ENCODE data around the gene BSG. TPM values are rescaled to one million over a fixed set of nuclear protein-coding genes. Genes with fewer than 3 reads are reported as not detected.

Gene BSG
- total RNA-seq, 1 experiment from 2014 or later, result 823 TPM

GRCh38 chr19:610801-611480 is 38.5 kb downstream of the BSG start:
- H3K4me2 ChIP-seq, result no peak overlapping the region
- POLR2A ChIA-PET (ENCODE audit: unreplicated experiment), result interaction anchor here (0.6 kb wide), 1 partner anchor 150 kb away, joined by 6 read pairs; no protein-coding TSS in a partner anchor
- no peaks in the 10 kb centered on the region for H3K36me3 ChIP-seq (ENCODE audit: low read depth)
- no peak overlapping the region for H3K27ac ChIP-seq
- no TSS peak for BruUV-seq (replicated peaks)
- no peaks in the 10 kb centered on the region for H3K27me3 ChIP-seq (ENCODE audit: insufficient read depth, low read depth)
- H3K4me1 ChIP-seq (replicated peaks; ENCODE audit: insufficient read depth), result no peaks in the 10 kb centered on the region
- no peaks in the 10 kb centered on the region for H3K79me2 ChIP-seq (ENCODE audit: low read depth)
- H3K4me3 ChIP-seq, result no peak overlapping the region
- intact Hi-C loops (cut with micrococcal nuclease; ENCODE audit: unreplicated experiment), result no loop called here
- no peak for DNase-seq
- no peaks in the 10 kb centered on the region for H4K20me1 ChIP-seq (ENCODE audit: insufficient read depth)
- H3K9me3 ChIP-seq (ENCODE audit: insufficient read depth, low read depth), result no peaks in the 10 kb centered on the region
- H3K9me2 ChIP-seq (ENCODE audit: insufficient read depth), result no peaks in the 10 kb centered on the region
- CTCF ChIA-PET, result no interaction called here
- no peak overlapping the region for H2AFZ ChIP-seq
- TF ChIP-seq, protein P1, sequence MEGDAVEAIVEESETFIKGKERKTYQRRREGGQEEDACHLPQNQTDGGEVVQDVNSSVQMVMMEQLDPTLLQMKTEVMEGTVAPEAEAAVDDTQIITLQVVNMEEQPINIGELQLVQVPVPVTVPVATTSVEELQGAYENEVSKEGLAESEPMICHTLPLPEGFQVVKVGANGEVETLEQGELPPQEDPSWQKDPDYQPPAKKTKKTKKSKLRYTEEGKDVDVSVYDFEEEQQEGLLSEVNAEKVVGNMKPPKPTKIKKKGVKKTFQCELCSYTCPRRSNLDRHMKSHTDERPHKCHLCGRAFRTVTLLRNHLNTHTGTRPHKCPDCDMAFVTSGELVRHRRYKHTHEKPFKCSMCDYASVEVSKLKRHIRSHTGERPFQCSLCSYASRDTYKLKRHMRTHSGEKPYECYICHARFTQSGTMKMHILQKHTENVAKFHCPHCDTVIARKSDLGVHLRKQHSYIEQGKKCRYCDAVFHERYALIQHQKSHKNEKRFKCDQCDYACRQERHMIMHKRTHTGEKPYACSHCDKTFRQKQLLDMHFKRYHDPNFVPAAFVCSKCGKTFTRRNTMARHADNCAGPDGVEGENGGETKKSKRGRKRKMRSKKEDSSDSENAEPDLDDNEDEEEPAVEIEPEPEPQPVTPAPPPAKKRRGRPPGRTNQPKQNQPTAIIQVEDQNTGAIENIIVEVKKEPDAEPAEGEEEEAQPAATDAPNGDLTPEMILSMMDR (conservative IDR thresholded peaks at IDR 0.05), result no peak
- no peak for TF ChIP-seq EZH2 (IDR thresholded peaks at IDR 0.05; ENCODE audit: low read depth)
- H3F3A ChIP-seq (ENCODE audit: insufficient read depth, low read depth), result no peaks in the 10 kb centered on the region; the same call in 1 of the 2 replicates

GRCh38 chr19:611481-611868 is 39.1 kb downstream of the BSG start:
- no peaks in the 10 kb centered on the region for H3K4me1 ChIP-seq (replicated peaks; ENCODE audit: insufficient read depth)
- no peaks in the 10 kb centered on the region for H3K9me2 ChIP-seq (ENCODE audit: insufficient read depth)
- no peak overlapping the region for H3K4me2 ChIP-seq
- POLR2A ChIA-PET (ENCODE audit: unreplicated experiment), result no interaction called here
- DNase-seq, result no peak
- no peaks in the 10 kb centered on the region for H3K79me2 ChIP-seq (ENCODE audit: low read depth)
- no peaks in the 10 kb centered on the region for H3K27me3 ChIP-seq (ENCODE audit: insufficient read depth, low read depth)
- CTCF ChIA-PET, result no interaction called here
- H2AFZ ChIP-seq, result no peak overlapping the region
- H3F3A ChIP-seq (ENCODE audit: insufficient read depth, low read depth), result no peaks in the 10 kb centered on the region; the same call in 1 of the 2 replicates
- intact Hi-C loops (cut with micrococcal nuclease; ENCODE audit: unreplicated experiment), result no loop called here
- TF ChIP-seq, protein P1 (conservative IDR thresholded peaks at IDR 0.05), result no peak
- no peak for TF ChIP-seq EZH2 (IDR thresholded peaks at IDR 0.05; ENCODE audit: low read depth)
- no TSS peak for BruUV-seq (replicated peaks)
- H3K27ac ChIP-seq, result no peak overlapping the region
- no peaks in the 10 kb centered on the region for H3K9me3 ChIP-seq (ENCODE audit: insufficient read depth, low read depth)
- H3K36me3 ChIP-seq (ENCODE audit: low read depth), result no peaks in the 10 kb centered on the region
- no peak overlapping the region for H3K4me3 ChIP-seq
- H4K20me1 ChIP-seq (ENCODE audit: insufficient read depth), result no peaks in the 10 kb centered on the region

- H3K4me2 ChIP-seq, result no peak overlapping the region
- no peak overlapping the region for H3K4me3 ChIP-seq
- intact Hi-C loops (cut with micrococcal nuclease; ENCODE audit: unreplicated experiment), result no loop called here
- H3K27me3 ChIP-seq (ENCODE audit: insufficient read depth, low read depth), result no peaks in the 10 kb centered on the region
- no peak for DNase-seq
- H3K4me1 ChIP-seq (replicated peaks; ENCODE audit: insufficient read depth), result no peaks in the 10 kb centered on the region
- no peak overlapping the region for H2AFZ ChIP-seq
- CTCF ChIA-PET, result no interaction called here
- H3K9me2 ChIP-seq (ENCODE audit: insufficient read depth), result no peaks in the 10 kb centered on the region
- BruUV-seq (replicated peaks), result no TSS peak
- H3F3A ChIP-seq (ENCODE audit: insufficient read depth, low read depth), result no peaks in the 10 kb centered on the region; the same call in 1 of the 2 replicates
- H3K9me3 ChIP-seq (ENCODE audit: insufficient read depth, low read depth), result no peaks in the 10 kb centered on the region
- no peak overlapping the region for H3K27ac ChIP-seq
- TF ChIP-seq EZH2 (IDR thresholded peaks at IDR 0.05; ENCODE audit: low read depth), result no peak
- TF ChIP-seq, protein P1 (conservative IDR thresholded peaks at IDR 0.05), result no peak
- no peaks in the 10 kb centered on the region for H3K79me2 ChIP-seq (ENCODE audit: low read depth)
- POLR2A ChIA-PET (ENCODE audit: unreplicated experiment), result no interaction called here
- no peaks in the 10 kb centered on the region for H3K36me3 ChIP-seq (ENCODE audit: low read depth)
- H4K20me1 ChIP-seq (ENCODE audit: insufficient read depth), result no peaks in the 10 kb centered on the region
These were observed 40.5 kb downstream of the BSG start for GRCh38 chr19:612941-613340.
